Raji (cell line): ENCODE data around the gene FBXO39.

Source experiments
- POLR2A ChIP-seq: IDR thresholded peaks from 2 replicates; pipeline ENCODE4 v1.6.1; 2011; ENCODE audit warnings: low read depth, low read length, control low read depth; ENCODE audit not compliant: insufficient read depth

FBXO39 gene

DNA sequence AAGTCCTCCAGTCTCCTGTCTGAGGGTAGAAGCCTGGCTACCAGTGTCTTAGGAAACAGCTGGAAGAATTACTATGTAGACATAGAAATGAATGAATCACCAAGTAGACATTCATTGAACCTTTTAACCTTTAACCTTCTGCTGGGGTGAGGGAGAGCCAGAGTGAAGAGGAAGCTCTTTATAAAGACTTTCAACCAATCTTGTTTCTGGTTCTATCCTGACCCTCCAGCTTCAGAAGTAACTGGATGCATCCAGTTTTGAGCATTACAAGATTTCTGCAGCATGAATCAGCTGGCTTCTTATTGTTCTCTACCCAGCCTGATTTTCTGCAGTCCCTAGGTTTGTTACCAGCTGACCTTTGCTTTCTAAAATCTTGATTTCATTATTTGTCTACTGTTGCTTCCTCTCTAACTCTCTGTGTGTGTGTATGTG lies 47.0 kb downstream of the FBXO39 start:
- no peak for TF ChIP-seq POLR2A

DNA sequence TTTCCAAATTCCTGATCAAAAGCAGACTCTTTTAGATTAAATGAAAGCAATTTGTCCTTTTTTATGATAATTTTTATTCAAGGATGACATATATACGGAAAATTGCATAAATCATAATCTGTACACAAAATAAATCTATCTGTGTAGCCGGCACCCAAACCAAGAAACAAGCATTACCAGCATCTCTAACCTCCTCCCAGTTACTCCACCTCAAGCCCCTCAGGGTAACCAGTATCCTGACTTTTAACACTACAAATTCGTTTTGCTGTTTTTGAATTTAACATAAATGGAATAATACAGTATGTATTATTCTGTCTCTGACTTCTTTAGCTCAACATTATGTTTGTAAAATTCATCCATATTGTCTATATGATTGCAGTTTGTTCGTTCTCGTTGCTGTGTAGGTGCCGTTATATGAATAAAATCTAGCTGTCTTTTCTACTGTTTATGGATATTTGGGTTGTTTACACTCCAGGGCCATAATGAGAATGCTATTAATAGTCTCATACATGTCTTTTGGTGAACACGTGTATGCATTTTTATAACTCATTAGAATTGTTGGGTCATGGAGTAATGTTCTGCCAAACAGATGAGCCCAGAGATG lies 54.5 kb downstream of the FBXO39 start:
- TF ChIP-seq POLR2A, result no peak

DNA sequence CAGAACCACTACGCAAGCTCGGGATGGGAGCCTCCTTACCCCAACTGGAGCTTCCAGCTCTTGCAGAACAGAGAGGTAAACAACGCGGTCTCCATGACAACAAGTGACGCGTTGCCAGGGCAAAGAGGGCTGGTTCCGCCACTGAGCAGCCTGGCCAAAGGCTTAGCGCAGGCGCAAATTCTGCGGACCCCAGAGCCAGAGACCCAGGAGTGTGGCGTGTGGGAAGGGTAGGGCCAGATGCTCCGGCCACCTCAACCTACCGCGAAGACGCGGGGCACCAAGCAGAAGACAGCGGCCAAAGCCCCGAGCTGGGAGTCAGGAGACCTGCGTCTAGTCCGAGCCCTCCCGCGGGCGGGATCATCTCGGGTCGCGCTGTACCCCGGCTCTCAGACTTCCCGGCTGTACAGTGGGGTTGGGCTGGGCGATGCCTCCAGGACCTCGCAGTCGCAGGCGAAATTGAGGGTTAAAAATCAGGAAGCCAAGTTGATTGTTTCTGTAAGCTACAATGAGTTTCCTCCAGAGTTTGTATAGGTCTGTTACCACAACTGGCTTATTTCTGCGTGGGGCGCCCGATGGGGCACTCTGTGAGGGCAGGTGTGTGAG lies 55.7 kb downstream of the FBXO39 start, which contains the start of gene TEKT1:
TEKT1 (minus strand) TSS at position 69 of the 603 bp plus-strand sequence. CDS start 1,353 bp downstream, outside the sequence.
- TF ChIP-seq POLR2A, result no peak
